ENCODE measurements around the gene GLRX5. TPM values are rescaled to one million over a fixed set of nuclear protein-coding genes. Genes with fewer than 3 reads are reported as not detected.

Gene GLRX5
- total RNA-seq, 2 donors from 2014 or later = 35.5 to 36.1 TPM

DNA sequence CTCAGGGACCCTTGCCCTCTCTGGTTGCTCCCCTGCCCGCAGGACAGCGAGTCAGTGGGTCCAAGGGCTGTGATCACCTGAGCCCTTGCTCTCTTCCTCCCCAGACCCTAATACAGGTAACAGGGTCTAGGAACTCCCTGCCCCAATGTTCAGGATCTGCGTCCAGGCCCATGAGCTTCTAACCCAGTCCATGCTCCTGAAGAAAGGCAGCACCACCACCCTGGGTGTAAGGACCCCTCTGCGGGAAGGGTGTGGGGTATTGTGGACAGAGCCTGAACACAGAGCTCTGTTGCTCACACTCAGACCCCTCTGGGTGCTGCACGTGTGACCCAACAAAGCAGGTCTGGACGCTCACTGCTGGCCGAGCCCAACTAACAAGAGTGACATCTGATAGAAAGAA, 18.3 kb downstream of the GLRX5 start:
- no peaks in the 10 kb centered on the region for H3K27me3 Mint-ChIP-seq
- no peaks in the 10 kb centered on the region for H3K9me3 Mint-ChIP-seq
- no peak overlapping the region for H3K4me3 Mint-ChIP-seq
- no peaks in the 10 kb centered on the region for H3K36me3 Mint-ChIP-seq
- no peaks in the 10 kb centered on the region for H3K4me1 Mint-ChIP-seq (ENCODE audit: low read depth in 2 of 2)
- ATAC-seq (no peak), DNase-seq (ENCODE audit: low spot score) (no peak)
- H3K27ac Mint-ChIP-seq = no peak overlapping the region

DNA sequence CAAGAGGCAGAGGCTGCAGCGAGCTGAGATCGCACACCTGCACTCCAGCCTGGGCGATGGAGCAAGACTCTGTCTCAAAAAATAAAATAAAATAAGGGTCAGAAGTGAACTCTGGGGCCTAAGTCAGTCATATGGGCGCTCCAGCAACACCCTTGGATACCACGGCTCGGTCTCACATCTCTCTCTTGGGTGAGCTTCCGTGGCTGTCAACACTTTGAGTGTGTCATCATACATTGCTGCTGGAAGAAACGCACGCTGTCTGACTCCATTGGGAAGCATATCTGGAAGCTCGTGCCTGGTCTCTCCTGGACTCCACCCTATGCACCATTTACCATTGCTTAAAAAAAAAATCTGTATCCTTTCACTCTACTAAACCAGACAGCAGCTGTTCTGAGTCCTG, 20.2 kb downstream of the GLRX5 start:
- ATAC-seq (no peak), DNase-seq (ENCODE audit: low spot score) (no peak)
- no peaks in the 10 kb centered on the region for H3K36me3 Mint-ChIP-seq
- H3K4me3 Mint-ChIP-seq = no peak overlapping the region
- H3K27ac Mint-ChIP-seq = no peak overlapping the region
- no peaks in the 10 kb centered on the region for H3K9me3 Mint-ChIP-seq
- no peaks in the 10 kb centered on the region for H3K4me1 Mint-ChIP-seq (ENCODE audit: low read depth in 2 of 2)
- no peaks in the 10 kb centered on the region for H3K27me3 Mint-ChIP-seq

GRCh38 chr14:95557291-95557690, 22.4 kb downstream of the GLRX5 start:
- peaks cover 0 to 10% of the 10 kb centered on the region in 2 donors for H3K27me3 Mint-ChIP-seq
- H3K4me3 Mint-ChIP-seq = no peak overlapping the region
- no peaks in the 10 kb centered on the region for H3K36me3 Mint-ChIP-seq
- DNase-seq (ENCODE audit: low spot score) = no peak
- H3K4me1 Mint-ChIP-seq (ENCODE audit: low read depth in 2 of 2) = peaks cover 0 to 4% of the 10 kb centered on the region in 2 donors
- no peaks in the 10 kb centered on the region for H3K9me3 Mint-ChIP-seq
- no peak overlapping the region for H3K27ac Mint-ChIP-seq
- ATAC-seq = no peak

DNA sequence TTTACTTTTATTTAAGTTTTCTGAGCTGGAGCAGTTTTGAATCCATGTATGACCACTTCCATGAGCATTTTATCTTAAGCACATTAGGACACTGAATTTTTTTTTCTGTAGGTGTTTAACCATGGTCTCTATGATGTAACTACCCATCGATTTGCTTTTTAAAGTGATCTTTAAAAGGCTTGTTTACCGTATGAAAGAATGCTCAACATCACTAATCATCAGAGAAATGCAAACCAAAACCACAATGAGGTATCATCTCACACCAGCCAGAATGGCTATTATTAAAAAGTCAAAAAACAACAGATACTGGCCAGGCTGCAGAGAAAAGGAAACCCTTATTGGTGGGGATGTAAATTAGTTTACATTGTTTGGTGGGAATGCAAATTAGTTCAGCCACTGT, 23.0 kb downstream of the GLRX5 start:
- Mint-ChIP-seq H3K9me3 (no peaks in the 10 kb centered on the region), H3K27me3 (peaks cover 0 to 10% of the 10 kb centered on the region in 2 donors), H3K36me3 (no peaks in the 10 kb centered on the region), H3K27ac (no peak overlapping the region), H3K4me1 (ENCODE audit: low read depth in 2 of 2) (peaks cover 0 to 4% of the 10 kb centered on the region in 2 donors), H3K4me3 (no peak overlapping the region)
- DNase-seq (ENCODE audit: low spot score) (no peak), ATAC-seq (no peak)

DNA sequence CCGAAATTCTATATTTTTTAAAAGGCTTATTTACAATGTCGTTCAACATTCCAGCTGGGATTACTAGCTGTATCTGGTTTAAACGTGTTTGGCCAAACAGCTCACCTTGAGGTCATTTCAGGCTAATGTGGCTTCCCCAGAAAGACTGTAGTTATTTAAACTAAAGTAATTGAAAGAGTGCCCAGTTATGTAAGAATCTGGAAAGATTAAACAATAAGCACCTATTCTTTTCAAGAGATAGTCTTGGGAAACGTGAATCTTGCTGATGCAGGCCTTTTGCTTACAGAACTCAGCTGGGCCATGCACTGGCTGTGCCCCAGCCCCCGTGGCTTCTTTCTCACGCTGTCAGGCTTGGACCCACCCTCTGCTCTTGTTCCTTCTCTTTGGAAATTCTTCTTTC, 24.4 kb downstream of the GLRX5 start:
- Mint-ChIP-seq H3K4me1 (ENCODE audit: low read depth in 2 of 2) (peaks cover 0 to 7% of the 10 kb centered on the region in 2 donors), H3K36me3 (no peaks in the 10 kb centered on the region), H3K27me3 (peaks cover 0 to 10% of the 10 kb centered on the region in 2 donors), H3K9me3 (no peaks in the 10 kb centered on the region), H3K27ac (no peak overlapping the region), H3K4me3 (no peak overlapping the region)
- no peak for DNase-seq (ENCODE audit: low spot score)
- ATAC-seq = no peak

- H3K36me3 Mint-ChIP-seq = no peaks in the 10 kb centered on the region
- no peak overlapping the region for H3K27ac Mint-ChIP-seq
- no peak overlapping the region for H3K4me3 Mint-ChIP-seq
- peak; percentile 77 for DNase-seq (ENCODE audit: low spot score)
- H3K9me3 Mint-ChIP-seq = no peaks in the 10 kb centered on the region
- H3K27me3 Mint-ChIP-seq = peaks cover 0 to 10% of the 10 kb centered on the region in 2 donors
- peaks cover 0 to 7% of the 10 kb centered on the region in 2 donors for H3K4me1 Mint-ChIP-seq (ENCODE audit: low read depth in 2 of 2)
- peak; percentile 77 to 79 for ATAC-seq
Measured at GRCh38 chr14:95561001-95561412, 26.2 kb downstream of the GLRX5 start.

- peak overlapping the region in 1 of 2 donors; percentile 3 for H3K27ac Mint-ChIP-seq
- no peak for DNase-seq (ENCODE audit: low spot score)
- H3K4me3 Mint-ChIP-seq = no peak overlapping the region
- peaks cover 0 to 7% of the 10 kb centered on the region in 2 donors for H3K4me1 Mint-ChIP-seq (ENCODE audit: low read depth in 2 of 2)
- H3K27me3 Mint-ChIP-seq = peaks cover 8 to 10% of the 10 kb centered on the region in 2 donors
- no peak for ATAC-seq
- no peaks in the 10 kb centered on the region for H3K36me3 Mint-ChIP-seq
- no peaks in the 10 kb centered on the region for H3K9me3 Mint-ChIP-seq
Measured at GRCh38 chr14:95562892-95563685, 28.2 kb downstream of the GLRX5 start.

DNA sequence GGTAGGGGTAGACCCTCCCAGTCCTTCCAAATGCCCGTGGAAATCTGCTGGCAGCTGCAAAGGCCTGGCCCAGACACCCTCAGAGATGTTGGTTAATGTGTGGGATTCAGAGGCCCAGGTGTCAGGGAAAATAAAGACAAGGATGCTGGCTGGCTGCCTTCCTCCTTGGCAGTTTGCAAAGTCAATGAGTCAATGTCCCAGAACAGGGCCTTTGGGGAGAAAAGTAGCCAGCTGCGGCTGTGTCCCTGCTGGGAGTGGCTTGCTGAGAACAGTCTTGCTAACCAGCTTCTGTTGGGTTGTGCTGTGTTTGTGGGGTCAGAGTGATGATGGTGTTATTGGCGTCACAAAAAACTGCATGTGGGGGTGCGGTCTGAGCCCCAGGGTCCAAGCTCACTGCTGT, 29.2 kb downstream of the GLRX5 start:
- DNase-seq (ENCODE audit: low spot score) (no peak), ATAC-seq (no peak)
- Mint-ChIP-seq H3K27ac (no peak overlapping the region), H3K9me3 (no peaks in the 10 kb centered on the region), H3K4me3 (no peak overlapping the region), H3K27me3 (peaks cover 8 to 10% of the 10 kb centered on the region in 2 donors), H3K4me1 (ENCODE audit: low read depth in 2 of 2) (peaks cover 0 to 7% of the 10 kb centered on the region in 2 donors), H3K36me3 (no peaks in the 10 kb centered on the region)

DNA sequence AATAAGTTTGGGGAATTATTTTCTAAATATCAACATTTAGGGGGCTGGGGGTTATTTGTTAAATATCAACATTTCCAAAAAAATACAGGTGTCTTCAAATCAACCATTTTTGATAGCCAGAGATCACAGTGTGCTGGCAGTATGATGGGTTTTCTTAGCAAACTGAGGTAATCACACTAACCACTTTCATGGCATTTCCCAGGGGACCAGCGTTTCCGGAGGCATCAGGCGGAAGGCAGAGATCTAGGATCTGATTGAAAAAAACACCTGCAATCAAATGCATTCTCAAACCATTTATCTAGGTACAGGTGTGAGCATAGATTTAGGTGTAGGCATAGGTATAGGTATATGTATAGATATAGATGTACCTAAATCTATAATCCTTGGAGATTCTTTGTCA, 34.6 kb downstream of the GLRX5 start:
- DNase-seq (ENCODE audit: low spot score) (no peak), ATAC-seq (no peak)
- no peak overlapping the region for H3K27ac Mint-ChIP-seq
- H3K36me3 Mint-ChIP-seq = no peaks in the 10 kb centered on the region
- no peaks in the 10 kb centered on the region for H3K4me1 Mint-ChIP-seq (ENCODE audit: low read depth in 2 of 2)
- H3K9me3 Mint-ChIP-seq = no peaks in the 10 kb centered on the region
- H3K27me3 Mint-ChIP-seq = peaks cover 6 to 14% of the 10 kb centered on the region in 2 donors
- H3K4me3 Mint-ChIP-seq = no peak overlapping the region

DNA sequence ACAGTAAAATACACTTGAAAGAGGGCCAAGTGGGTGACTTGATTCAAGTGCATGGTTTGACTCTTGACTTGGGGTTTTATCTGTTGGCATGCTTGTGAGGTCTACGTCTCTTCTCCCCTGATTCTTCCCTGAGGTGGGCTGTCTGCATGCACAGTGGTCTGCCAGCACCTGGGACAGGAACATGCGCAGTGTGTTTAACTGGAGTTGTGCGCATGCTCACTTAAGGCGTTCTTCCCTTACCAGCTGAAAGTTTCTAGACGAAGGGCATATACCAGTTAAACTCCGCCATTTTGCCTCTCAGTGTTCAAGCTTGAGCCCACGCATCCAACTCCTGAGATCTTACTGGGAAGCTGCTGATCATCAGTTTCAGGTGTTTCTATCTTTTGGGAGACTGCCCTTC, 38.5 kb downstream of the GLRX5 start:
- ATAC-seq (no peak), DNase-seq (ENCODE audit: low spot score) (no peak)
- Mint-ChIP-seq H3K27me3 (peaks cover 15 to 22% of the 10 kb centered on the region in 2 donors), H3K9me3 (no peaks in the 10 kb centered on the region), H3K4me3 (no peak overlapping the region), H3K36me3 (no peaks in the 10 kb centered on the region), H3K27ac (no peak overlapping the region), H3K4me1 (ENCODE audit: low read depth in 2 of 2) (no peaks in the 10 kb centered on the region)

GRCh38 chr14:95575840-95576473, 41.1 kb downstream of the GLRX5 start:
- no peak overlapping the region for H3K4me3 Mint-ChIP-seq
- no peaks in the 10 kb centered on the region for H3K9me3 Mint-ChIP-seq
- H3K4me1 Mint-ChIP-seq (ENCODE audit: low read depth in 2 of 2) = no peaks in the 10 kb centered on the region
- no peaks in the 10 kb centered on the region for H3K36me3 Mint-ChIP-seq
- H3K27ac Mint-ChIP-seq = no peak overlapping the region
- no peak for ATAC-seq
- DNase-seq (ENCODE audit: low spot score) = no peak
- peaks cover 18 to 22% of the 10 kb centered on the region in 2 donors for H3K27me3 Mint-ChIP-seq

- ATAC-seq = peak in 1 of 2 donors; percentile 50
- no peak overlapping the region for H3K4me3 Mint-ChIP-seq
- peaks cover 18 to 22% of the 10 kb centered on the region in 2 donors for H3K27me3 Mint-ChIP-seq
- H3K36me3 Mint-ChIP-seq = no peaks in the 10 kb centered on the region
- no peak for DNase-seq (ENCODE audit: low spot score)
- no peaks in the 10 kb centered on the region for H3K9me3 Mint-ChIP-seq
- H3K4me1 Mint-ChIP-seq (ENCODE audit: low read depth in 2 of 2) = no peaks in the 10 kb centered on the region
- H3K27ac Mint-ChIP-seq = no peak overlapping the region
Measured at GRCh38 chr14:95577067-95577800, 42.4 kb downstream of the GLRX5 start.

GRCh38 chr14:95577870-95578269, 43.0 kb downstream of the GLRX5 start:
- Mint-ChIP-seq H3K9me3 (no peaks in the 10 kb centered on the region), H3K27me3 (peaks cover 18 to 22% of the 10 kb centered on the region in 2 donors), H3K36me3 (no peaks in the 10 kb centered on the region), H3K27ac (no peak overlapping the region), H3K4me3 (no peak overlapping the region), H3K4me1 (ENCODE audit: low read depth in 2 of 2) (no peaks in the 10 kb centered on the region)
- DNase-seq (ENCODE audit: low spot score) (no peak), ATAC-seq (no peak)

All from natural killer cell treated with Interleukin-12 subunit alpha and Interleukin-12 subunit beta and Interleukin-15 and Interleukin-18, amount 100 ng/mL, for 72 hours (primary cell).